Effector memory CD4-positive, alpha-beta T cell (primary cell): Measurements from ENCODE around the gene RNF217.

Source experiments
- DNase-seq, 3 donors: peaks; one replicate each; pipeline ENCODE4 v3.0.0-alpha.2; 2020
- H3K27ac ChIP-seq: 2 replicates; pipeline ENCODE4 v1.7.0; 2013; ENCODE audit warnings: mild to moderate bottlenecking, low read length, moderate library complexity; ENCODE audit not compliant: insufficient read depth, poor library complexity, severe bottlenecking
- H3K27me3 ChIP-seq: replicated peaks from 2 replicates; pipeline ENCODE4 v1.7.0; 2013; ENCODE audit warnings: mild to moderate bottlenecking, low read length; ENCODE audit not compliant: insufficient read depth, control insufficient read depth, poor library complexity, severe bottlenecking
- H3K36me3 ChIP-seq: 2 replicates; pipeline ENCODE4 v1.7.0; 2013; ENCODE audit warnings: mild to moderate bottlenecking, low read length, moderate library complexity; ENCODE audit not compliant: control insufficient read depth, insufficient read depth
- H3K4me1 ChIP-seq: 2 replicates; pipeline ENCODE4 v1.7.0; 2013; ENCODE audit warnings: low read length, mild to moderate bottlenecking; ENCODE audit not compliant: control insufficient read depth, insufficient read depth, poor library complexity, severe bottlenecking
- H3K4me3 ChIP-seq: 2 replicates; pipeline ENCODE4 v1.7.0; 2013; ENCODE audit warnings: low read length, low read depth, mild to moderate bottlenecking; ENCODE audit not compliant: insufficient read depth, poor library complexity, severe bottlenecking
- H3K9me3 ChIP-seq: 2 replicates; pipeline ENCODE4 v1.7.0; 2013; ENCODE audit warnings: mild to moderate bottlenecking, low read length, moderate library complexity; ENCODE audit not compliant: control insufficient read depth

RNF217 gene

GRCh38 chr6:125101631-125102030, 139.4 kb downstream of the RNF217 start:
- Histone ChIP-seq H3K36me3 (no peaks in the 10 kb centered on the region), H3K9me3 (no peaks in the 10 kb centered on the region), H3K4me3 (no peak overlapping the region), H3K27ac (no peak overlapping the region), H3K4me1 (no peaks in the 10 kb centered on the region), H3K27me3 (peaks cover 5% of the 10 kb centered on the region)
- DNase-seq = no peak

- Histone ChIP-seq H3K27me3 (peaks cover 5% of the 10 kb centered on the region), H3K36me3 (no peaks in the 10 kb centered on the region), H3K4me3 (no peak overlapping the region), H3K4me1 (no peaks in the 10 kb centered on the region), H3K9me3 (no peaks in the 10 kb centered on the region), H3K27ac (no peak overlapping the region)
- no peak for DNase-seq
These were observed 140.2 kb downstream of the RNF217 start for GRCh38 chr6:125102411-125102810.

- no peak overlapping the region for H3K4me3 ChIP-seq
- DNase-seq = no peak
These were observed 140.7 kb downstream of the RNF217 start for GRCh38 chr6:125102891-125103290.

GRCh38 chr6:125104425-125104824, 142.2 kb downstream of the RNF217 start:
- Histone ChIP-seq H3K4me1 (no peaks in the 10 kb centered on the region), H3K27me3 (no peaks in the 10 kb centered on the region), H3K4me3 (no peak overlapping the region), H3K9me3 (no peaks in the 10 kb centered on the region), H3K27ac (no peak overlapping the region), H3K36me3 (no peaks in the 10 kb centered on the region)
- no peak for DNase-seq

More at GRCh38 chr6:125102891-125103290, 140.7 kb downstream of the RNF217 start:
- peaks cover 5% of the 10 kb centered on the region for H3K27me3 ChIP-seq
- H3K9me3 ChIP-seq = no peaks in the 10 kb centered on the region
- no peak overlapping the region for H3K27ac ChIP-seq
- H3K4me1 ChIP-seq = no peaks in the 10 kb centered on the region
- no peaks in the 10 kb centered on the region for H3K36me3 ChIP-seq

- DNase-seq = no peak
- Histone ChIP-seq H3K9me3 (peaks cover 3% of the 10 kb centered on the region), H3K4me1 (no peaks in the 10 kb centered on the region), H3K36me3 (no peaks in the 10 kb centered on the region), H3K27me3 (no peaks in the 10 kb centered on the region), H3K27ac (no peak overlapping the region), H3K4me3 (no peak overlapping the region)
These were observed 144.8 kb downstream of the RNF217 start for GRCh38 chr6:125107048-125107447.

- no peak for DNase-seq
- no peak overlapping the region for H3K4me3 ChIP-seq
- peaks cover 3% of the 10 kb centered on the region for H3K9me3 ChIP-seq
- no peaks in the 10 kb centered on the region for H3K27me3 ChIP-seq
- no peaks in the 10 kb centered on the region for H3K4me1 ChIP-seq
- H3K36me3 ChIP-seq = no peaks in the 10 kb centered on the region
- H3K27ac ChIP-seq = no peak overlapping the region
These were observed 145.7 kb downstream of the RNF217 start for GRCh38 chr6:125107896-125108295.

GRCh38 chr6:125110056-125110455, 147.8 kb downstream of the RNF217 start:
- Histone ChIP-seq H3K9me3 (peaks cover 3% of the 10 kb centered on the region), H3K27me3 (no peaks in the 10 kb centered on the region), H3K4me3 (no peak overlapping the region), H3K4me1 (no peaks in the 10 kb centered on the region), H3K27ac (no peak overlapping the region), H3K36me3 (no peaks in the 10 kb centered on the region)
- DNase-seq = no peak

GRCh38 chr6:125111219-125111983, 149.2 kb downstream of the RNF217 start:
- Histone ChIP-seq H3K27ac (no peak overlapping the region), H3K36me3 (no peaks in the 10 kb centered on the region), H3K9me3 (peaks cover 3% of the 10 kb centered on the region), H3K4me3 (no peak overlapping the region), H3K27me3 (no peaks in the 10 kb centered on the region), H3K4me1 (no peaks in the 10 kb centered on the region)
- no peak for DNase-seq

- Histone ChIP-seq H3K27ac (no peak overlapping the region), H3K4me1 (no peaks in the 10 kb centered on the region), H3K9me3 (peaks cover 3% of the 10 kb centered on the region), H3K4me3 (no peak overlapping the region), H3K36me3 (no peaks in the 10 kb centered on the region), H3K27me3 (no peaks in the 10 kb centered on the region)
- no peak for DNase-seq
These were observed 150.7 kb downstream of the RNF217 start for GRCh38 chr6:125112934-125113333.

- no peaks in the 10 kb centered on the region for H3K4me1 ChIP-seq
- H3K36me3 ChIP-seq = no peaks in the 10 kb centered on the region
- H3K27ac ChIP-seq = no peak overlapping the region
- peak in 2 of 3 donors; percentile 2 to 26 for DNase-seq
- no peak overlapping the region for H3K4me3 ChIP-seq
- H3K27me3 ChIP-seq = no peaks in the 10 kb centered on the region
- H3K9me3 ChIP-seq = peaks cover 3% of the 10 kb centered on the region
These were observed 152.1 kb downstream of the RNF217 start for GRCh38 chr6:125114248-125114858.
